SK-N-SH treated with all-trans-retinoic acid at 6 μM for 48 hours (cell line): ENCODE results near the gene VILL.

Source experiments
- BACH2 ChIP-seq: fragments of 250-450 bp; sonication (Bioruptor Pico); IDR thresholded peaks from 2 replicates; pipeline ENCODE4 v1.9.0; 2021; ENCODE audit warnings: mild to moderate bottlenecking, borderline replicate concordance
- CSDC2 ChIP-seq: fragments of 250-450 bp; sonication (Bioruptor Pico); IDR thresholded peaks from 2 replicates; pipeline ENCODE4 v1.5.0; 2020; ENCODE audit warnings: mild to moderate bottlenecking, moderate library complexity
- GLIS3 ChIP-seq: fragments of 250-450 bp; sonication (Bioruptor Pico); IDR thresholded peaks from 2 replicates; pipeline ENCODE4 v1.5.0; 2020; ENCODE audit warnings: mild to moderate bottlenecking, moderate library complexity
- ISL1 ChIP-seq: fragments of 250-450 bp; sonication (Bioruptor Pico); IDR thresholded peaks from 2 replicates; pipeline ENCODE4 v2.1.2; 2022; ENCODE audit warnings: mild to moderate bottlenecking, moderate library complexity
- PPARA ChIP-seq: fragments of 250-450 bp; sonication (Bioruptor Pico); IDR thresholded peaks from 2 replicates; pipeline ENCODE4 v1.5.0; 2020; ENCODE audit warnings: mild to moderate bottlenecking, borderline replicate concordance
- TOX ChIP-seq: fragments of 250-450 bp; sonication (Bioruptor Pico); IDR thresholded peaks from 2 replicates; pipeline ENCODE4 v1.8.0; 2021; ENCODE audit warnings: mild to moderate bottlenecking, moderate library complexity, borderline replicate concordance
- ZFP3 ChIP-seq: fragments of 250-450 bp; sonication (Bioruptor Pico); IDR thresholded peaks from 2 replicates; pipeline ENCODE4 v1.5.0; 2020; ENCODE audit warnings: mild to moderate bottlenecking, moderate library complexity
- ZFP30 ChIP-seq: fragments of 450-650 bp; formaldehyde crosslinking; IDR thresholded peaks from 2 replicates; pipeline ENCODE4 v1.5.0; 2022; ENCODE audit warnings: mild to moderate bottlenecking, moderate library complexity
- ZNF70 ChIP-seq: fragments of 450-650 bp; formaldehyde crosslinking; IDR thresholded peaks from 2 replicates; pipeline ENCODE4 v1.5.0; 2020; ENCODE audit warnings: mild to moderate bottlenecking, moderate library complexity
- ZNF8 ChIP-seq: fragments of 450-650 bp; formaldehyde crosslinking; IDR thresholded peaks from 2 replicates; pipeline ENCODE4 v1.5.0; 2020; ENCODE audit warnings: mild to moderate bottlenecking, moderate library complexity
- TF ChIP-seq, protein P1 (sequence below): fragments of 250-450 bp; sonication (Bioruptor Pico); IDR thresholded peaks from 2 replicates; pipeline ENCODE4 v1.8.0; 2020; ENCODE audit warnings: mild to moderate bottlenecking, moderate library complexity, borderline replicate concordance
- TF ChIP-seq, protein P2 (sequence below): fragments of 250-450 bp; sonication (Bioruptor Pico); IDR thresholded peaks from 2 replicates; pipeline ENCODE4 v1.5.0; 2020; ENCODE audit warnings: mild to moderate bottlenecking, moderate library complexity

DNA sequence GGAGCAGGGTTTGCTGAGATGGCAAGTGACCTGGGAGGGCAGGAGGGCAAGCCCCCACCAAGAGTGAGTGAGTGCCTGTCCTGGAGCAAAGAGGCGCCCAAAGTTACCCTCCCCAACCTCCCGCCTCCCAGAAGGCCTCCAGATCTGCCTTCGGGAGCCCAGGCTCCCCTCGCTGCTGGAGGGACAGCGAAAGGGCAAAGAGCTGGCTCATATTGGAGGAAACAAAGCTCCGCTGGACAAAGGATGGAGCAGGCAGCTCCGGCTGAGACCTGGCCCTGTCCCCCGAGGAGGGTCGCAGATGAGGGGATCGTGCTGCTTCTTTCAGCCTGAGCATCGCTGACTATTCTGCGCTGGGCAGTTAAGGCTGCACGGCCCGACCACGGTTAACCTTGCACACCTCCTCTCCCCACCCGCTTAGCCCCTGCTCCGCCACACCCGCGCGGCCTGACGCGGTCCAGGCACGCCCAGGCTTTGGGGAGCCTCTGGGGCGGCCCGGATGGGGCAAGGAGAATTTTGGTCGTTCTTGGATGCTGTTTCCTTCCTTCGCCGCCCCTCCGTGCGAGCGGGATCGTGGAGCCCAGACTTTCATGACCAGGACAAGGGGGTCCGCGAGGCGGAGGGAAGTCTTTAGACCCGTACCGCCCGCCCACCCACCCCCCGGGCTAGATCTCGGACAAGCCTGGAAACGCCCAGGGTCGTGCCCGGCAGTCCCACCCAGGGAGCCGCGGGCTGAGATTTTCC lies 38.2 kb downstream of the VILL start:
- TF ChIP-seq ISL1 (no peak), GLIS3 (CRISPR knock-in tag) (no peak), ZFP3 (CRISPR knock-in tag) (no peak), PPARA (CRISPR knock-in tag) (no peak), TOX (CRISPR knock-in tag) (no peak), BACH2 (CRISPR knock-in tag) (no peak), ZNF8 (CRISPR knock-in tag) (no peak), ZFP30 (CRISPR knock-in tag) (no peak), CSDC2 (CRISPR knock-in tag) (no peak), ZNF70 (CRISPR knock-in tag) (no peak)
- TF ChIP-seq, protein P1, sequence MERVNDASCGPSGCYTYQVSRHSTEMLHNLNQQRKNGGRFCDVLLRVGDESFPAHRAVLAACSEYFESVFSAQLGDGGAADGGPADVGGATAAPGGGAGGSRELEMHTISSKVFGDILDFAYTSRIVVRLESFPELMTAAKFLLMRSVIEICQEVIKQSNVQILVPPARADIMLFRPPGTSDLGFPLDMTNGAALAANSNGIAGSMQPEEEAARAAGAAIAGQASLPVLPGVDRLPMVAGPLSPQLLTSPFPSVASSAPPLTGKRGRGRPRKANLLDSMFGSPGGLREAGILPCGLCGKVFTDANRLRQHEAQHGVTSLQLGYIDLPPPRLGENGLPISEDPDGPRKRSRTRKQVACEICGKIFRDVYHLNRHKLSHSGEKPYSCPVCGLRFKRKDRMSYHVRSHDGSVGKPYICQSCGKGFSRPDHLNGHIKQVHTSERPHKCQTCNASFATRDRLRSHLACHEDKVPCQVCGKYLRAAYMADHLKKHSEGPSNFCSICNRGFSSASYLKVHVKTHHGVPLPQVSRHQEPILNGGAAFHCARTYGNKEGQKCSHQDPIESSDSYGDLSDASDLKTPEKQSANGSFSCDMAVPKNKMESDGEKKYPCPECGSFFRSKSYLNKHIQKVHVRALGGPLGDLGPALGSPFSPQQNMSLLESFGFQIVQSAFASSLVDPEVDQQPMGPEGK (CRISPR knock-in tag): no peak
- TF ChIP-seq, protein P2, sequence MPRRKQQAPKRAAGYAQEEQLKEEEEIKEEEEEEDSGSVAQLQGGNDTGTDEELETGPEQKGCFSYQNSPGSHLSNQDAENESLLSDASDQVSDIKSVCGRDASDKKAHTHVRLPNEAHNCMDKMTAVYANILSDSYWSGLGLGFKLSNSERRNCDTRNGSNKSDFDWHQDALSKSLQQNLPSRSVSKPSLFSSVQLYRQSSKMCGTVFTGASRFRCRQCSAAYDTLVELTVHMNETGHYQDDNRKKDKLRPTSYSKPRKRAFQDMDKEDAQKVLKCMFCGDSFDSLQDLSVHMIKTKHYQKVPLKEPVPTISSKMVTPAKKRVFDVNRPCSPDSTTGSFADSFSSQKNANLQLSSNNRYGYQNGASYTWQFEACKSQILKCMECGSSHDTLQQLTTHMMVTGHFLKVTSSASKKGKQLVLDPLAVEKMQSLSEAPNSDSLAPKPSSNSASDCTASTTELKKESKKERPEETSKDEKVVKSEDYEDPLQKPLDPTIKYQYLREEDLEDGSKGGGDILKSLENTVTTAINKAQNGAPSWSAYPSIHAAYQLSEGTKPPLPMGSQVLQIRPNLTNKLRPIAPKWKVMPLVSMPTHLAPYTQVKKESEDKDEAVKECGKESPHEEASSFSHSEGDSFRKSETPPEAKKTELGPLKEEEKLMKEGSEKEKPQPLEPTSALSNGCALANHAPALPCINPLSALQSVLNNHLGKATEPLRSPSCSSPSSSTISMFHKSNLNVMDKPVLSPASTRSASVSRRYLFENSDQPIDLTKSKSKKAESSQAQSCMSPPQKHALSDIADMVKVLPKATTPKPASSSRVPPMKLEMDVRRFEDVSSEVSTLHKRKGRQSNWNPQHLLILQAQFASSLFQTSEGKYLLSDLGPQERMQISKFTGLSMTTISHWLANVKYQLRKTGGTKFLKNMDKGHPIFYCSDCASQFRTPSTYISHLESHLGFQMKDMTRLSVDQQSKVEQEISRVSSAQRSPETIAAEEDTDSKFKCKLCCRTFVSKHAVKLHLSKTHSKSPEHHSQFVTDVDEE (CRISPR knock-in tag): no peak
